GM12878 (cell line): Measurements from ENCODE around the gene MYD88. TPM values are rescaled to one million over a fixed set of nuclear protein-coding genes. Genes with fewer than 3 reads are reported as not detected.

Experiments used
- ATAC-seq: fragments of 200-7000 bp; cut with Tn5 transposase; 3 replicates; pipeline ENCODE4 v1.9.1; 2020; ENCODE audit warnings: mild to moderate bottlenecking, moderate library complexity
- BruUV-seq: library from RNA; stranded (reverse); fragments of 400-500 nt; replicated peaks from 2 replicates; lab custom pipeline; 2021; lab: Mats Ljungman, UMichigan
- CTCF ChIA-PET: fragments of 300-600 bp; sonication (Branson Sonifier 250); formaldehyde crosslinking; extraction: SDS; loops from one replicate; lab custom pipeline; 2021; ENCODE audit warnings: inconsistent platforms; lab: Yijun Ruan, JAX
- POLR2A ChIA-PET: fragments of 350-600 bp; formaldehyde crosslinking; extraction: SDS; loops from one replicate; lab custom pipeline; 2021; ENCODE audit warnings: inconsistent platforms; lab: Charles Lee
- RAD21 ChIA-PET: fragments of 300-600 bp; sonication (Branson Sonifier 250); formaldehyde crosslinking; loops from one replicate; lab custom pipeline; 2023; ENCODE audit warnings: antibody characterized with exemption; ENCODE audit not compliant: unreplicated experiment; lab: Charles Lee
- SMC1A ChIA-PET: fragments of 300-600 bp; sonication (Branson Sonifier 250); formaldehyde crosslinking; loops from one replicate; lab custom pipeline; 2023; ENCODE audit not compliant: unreplicated experiment, uncharacterized antibody; lab: Charles Lee
- DNase-seq: peaks from one replicate; pipeline ENCODE4 v3.0.0-alpha.2; 2011; ENCODE audit warnings: low read depth, low spot score
- FAIRE-seq: peaks from 3 replicates; lab custom pipeline; 2011; peaks lifted over from hg19 to GRCh38; lab: Jason Lieb, UNC
- H2AFZ ChIP-seq: 2 replicates; pipeline ENCODE4 v1.6.0; 2011; ENCODE audit warnings: low read depth, low read length, control low read depth; ENCODE audit not compliant: control insufficient read depth
- H3K27ac ChIP-seq: 2 replicates; pipeline ENCODE4 v1.5.1; 2011; ENCODE audit warnings: control low read depth; ENCODE audit not compliant: control insufficient read depth, insufficient read depth
- H3K27me3 ChIP-seq, 2 experiments: replicated peaks in 1 of 2; 2 replicates each; pipeline versions ENCODE4 v1.6.0 to v1.6.1; 2011; ENCODE audit warnings: low read length in 1 of 2; ENCODE audit not compliant: control insufficient read depth in 2 of 2, insufficient read depth in 2 of 2
- H3K36me3 ChIP-seq, 2 experiments: 2 replicates each; pipeline ENCODE4 v1.5.1; 2011; ENCODE audit warnings: low read length in 1 of 2; ENCODE audit not compliant: control insufficient read depth in 2 of 2, insufficient read depth in 2 of 2
- H3K4me1 ChIP-seq: 2 replicates; pipeline ENCODE4 v1.6.1; 2011; ENCODE audit warnings: mild to moderate bottlenecking, low read length, moderate library complexity, mixed read lengths; ENCODE audit not compliant: control insufficient read depth, insufficient read depth
- H3K4me2 ChIP-seq: 2 replicates; pipeline ENCODE4 v1.6.0; 2011; ENCODE audit warnings: control low read depth; ENCODE audit not compliant: control insufficient read depth, insufficient read depth
- H3K4me3 ChIP-seq: fragments of 200-600 bp; sonication (generic); 2 replicates; pipeline ENCODE4 v1.5.1; 2016
- H3K79me2 ChIP-seq: 2 replicates; pipeline ENCODE4 v1.6.0; 2011; ENCODE audit warnings: low read length; ENCODE audit not compliant: control insufficient read depth, insufficient read depth
- H3K9ac ChIP-seq: 2 replicates; pipeline ENCODE4 v1.8.0; 2011; ENCODE audit warnings: low read length, control low read depth, mixed read lengths; ENCODE audit not compliant: control insufficient read depth, insufficient read depth
- H3K9me3 ChIP-seq: replicated peaks from 3 replicates; pipeline ENCODE4 v1.5.1; 2011; ENCODE audit warnings: mild to moderate bottlenecking, low read length; ENCODE audit not compliant: control insufficient read depth, insufficient read depth
- H4K20me1 ChIP-seq: 2 replicates; pipeline ENCODE4 v1.6.0; 2011; ENCODE audit not compliant: control insufficient read depth, insufficient read depth
- CHD2 ChIP-seq: IDR thresholded peaks from 2 replicates; pipeline ENCODE4 v1.6.1; 2011; ENCODE audit warnings: low read depth, low read length, improper control_type of control experiment, borderline replicate concordance
- ETV6 ChIP-seq, 2 experiments: fragments of 450-650 bp in 1 of 2; IDR thresholded peaks in 1 of 2; conservative IDR thresholded peaks in 1 of 2; 2 replicates each; pipeline ENCODE4 v1.6.1; 2014; ENCODE audit warnings: antibody characterized with exemption in 1 of 2, borderline replicate concordance in 1 of 2, low read depth in 1 of 2, mild to moderate bottlenecking in 1 of 2, moderate library complexity in 1 of 2
- JUNB ChIP-seq: IDR thresholded peaks from 2 replicates; pipeline ENCODE4 v1.6.1; 2016; ENCODE audit warnings: antibody characterized with exemption, mild to moderate bottlenecking
- NBN ChIP-seq: fragments of 450-650 bp; IDR thresholded peaks from 2 replicates; pipeline ENCODE4 v1.6.1; 2016
- NFXL1 ChIP-seq: fragments of 450-650 bp; IDR thresholded peaks from 2 replicates; pipeline ENCODE4 v1.6.1; 2017; ENCODE audit warnings: antibody characterized with exemption, mild to moderate bottlenecking, borderline replicate concordance
- PAX5 ChIP-seq: IDR thresholded peaks from 2 replicates; pipeline ENCODE4 v1.6.1; 2011; ENCODE audit warnings: low read depth, low read length, borderline replicate concordance
- PKNOX1 ChIP-seq: fragments of 450-650 bp; IDR thresholded peaks from 2 replicates; pipeline ENCODE4 v1.6.1; 2016; ENCODE audit warnings: mild to moderate bottlenecking
- PML ChIP-seq: IDR thresholded peaks from 2 replicates; pipeline ENCODE4 v1.6.1; 2012; ENCODE audit warnings: low read length, inconsistent platforms
- PRDM15 ChIP-seq: fragments of 450-650 bp; formaldehyde crosslinking; IDR thresholded peaks from 2 replicates; pipeline ENCODE4 v1.4.0; 2020; ENCODE audit warnings: mild to moderate bottlenecking, moderate library complexity
- RELB ChIP-seq: fragments of 450-650 bp; IDR thresholded peaks from 2 replicates; pipeline ENCODE4 v1.6.1; 2017; ENCODE audit warnings: low read depth, mild to moderate bottlenecking, moderate library complexity
- STAT1 ChIP-seq: fragments of 450-650 bp; conservative IDR thresholded peaks from 2 replicates; pipeline ENCODE4 v1.6.1; 2014; ENCODE audit warnings: antibody characterized with exemption, mild to moderate bottlenecking
- TAF1 ChIP-seq: IDR thresholded peaks from 2 replicates; pipeline ENCODE4 v1.6.1; 2011; ENCODE audit warnings: mild to moderate bottlenecking, low read depth, low read length, borderline replicate concordance
- WRNIP1 ChIP-seq: IDR thresholded peaks from 2 replicates; pipeline ENCODE4 v1.6.1; 2011; ENCODE audit warnings: low read depth, low read length, improper control_type of control experiment, borderline replicate concordance
- ZNF687 ChIP-seq: fragments of 450-650 bp; IDR thresholded peaks from 2 replicates; pipeline ENCODE4 v1.6.1; 2017; ENCODE audit warnings: mild to moderate bottlenecking, moderate library complexity
- WGBS: methylation state at CpG from one replicate; pipeline ENCODE4 v1.1.6; 2016; ENCODE audit warnings: low lambda C conversion rate; ENCODE audit not compliant: insufficient replicate concordance, insufficient coverage; ENCODE audit errors: missing lambda C conversion rate; 5-methylcytosine and 5-hydroxymethylcytosine counted together
- in situ Hi-C: fragments of 300-500 bp; cut with MboI; formaldehyde crosslinking; loops from 9 replicates; pipeline ENCODE4 v1.14.3; 2018; ENCODE audit warnings: mixed read lengths
- intact Hi-C: fragments of 100-400 bp; cut with micrococcal nuclease; formaldehyde crosslinking; loops from one replicate; pipeline ENCODE4 v1.14.2; 2022; ENCODE audit not compliant: unreplicated experiment
- polyA plus RNA-seq, 11 experiments: library from polyadenylated mRNA; depleted of rRNA in 4 of 11; unstranded in 6 of 11; stranded (reverse) in 5 of 11; fragments of >200 nt; fragmentation: Nextera tagmentation in 4 of 11; fragmentation: Illumina TruSeq in 1 of 11; extraction: Ambion mirVana in 4 of 11; extraction: Trizol in 1 of 11; gene quantifications; 1 replicate in 1 of 11; 2 replicates in 10 of 11; pipeline versions ENCODE4 v1.2.1 to v1.2.3, GENCODE V29; 2011 to 2016; ENCODE audit warnings: inconsistent platforms in 2 of 11, missing spikeins in 2 of 11, low read depth in 1 of 11
- total RNA-seq, 4 experiments: library from RNA; depleted of rRNA in 3 of 4; stranded (reverse); fragments of >200 nt in 3 of 4; fragmentation: Illumina TruSeq in 1 of 4; extraction: Trizol in 1 of 4; gene quantifications; 2 replicates each; pipeline versions ENCODE4 v1.2.1 to v1.2.3, GENCODE V29; 2013 to 2021

Gene MYD88
- total and polyA plus RNA-seq, 10 of the 15 experiments (the other 5 are each of a cell fraction or from before 2014, with no cell fraction given): 5.5 to 84.8 (median 67.5) TPM

GRCh38 chr3:38129058-38129457 lies 9.4 kb upstream of the MYD88 start:
- ChIA-PET POLR2A (no interaction called here), RAD21 (no interaction called here), SMC1A (interaction anchor here (1.4 kb wide), 1 partner anchor 10 kb away, joined by 6 read pairs; no protein-coding TSS in a partner anchor), CTCF (interaction anchor here (0.8 to 6.0 kb wide), 4 partner anchors 11 to 169 kb away, joined by 3 to 54 read pairs (median 6); no protein-coding TSS in a partner anchor)
- Histone ChIP-seq H3K4me3 (no peak overlapping the region), H3K27ac (no peak overlapping the region), H3K4me1 (peaks cover 15% of the 10 kb centered on the region), H4K20me1 (peaks cover 5% of the 10 kb centered on the region), H3K9me3 (no peaks in the 10 kb centered on the region), H3K79me2 (peaks cover 2% of the 10 kb centered on the region), H2AFZ (no peak overlapping the region), H3K36me3 (peaks cover 24 to 56% of the 10 kb centered on the region in 2 experiments), H3K27me3 (no peaks in the 10 kb centered on the region), H3K4me2 (no peak overlapping the region), H3K9ac (no peak overlapping the region)
- no TSS peak for BruUV-seq
- in situ Hi-C loops (no loop called here), intact Hi-C loops (no loop called here)
- 95% methylated on average over 5 of the region's 5 CpGs for WGBS
- DNase-seq: no peak
- FAIRE-seq: no peak
- ATAC-seq: no peak
- TF ChIP-seq PAX5 (no peak), WRNIP1 (no peak), CHD2 (no peak), NBN (no peak), JUNB (no peak), PKNOX1 (no peak), PRDM15 (CRISPR knock-in tag) (no peak), ETV6 (conservative IDR thresholded peaks at IDR 0.05 in 1 of 2, IDR thresholded peaks at IDR 0.05 in 1 of 2; ENCODE audit: borderline replicate concordance in 1 of 2, low read depth in 1 of 2) (no peak), PML (no peak), TAF1 (no peak), STAT1 (no peak), ZNF687 (no peak), RELB (no peak), NFXL1 (no peak)
